SK-N-SH (cell line): ENCODE results near the gene PFKFB2. TPM values are rescaled to one million over a fixed set of nuclear protein-coding genes. Genes with fewer than 3 reads are reported as not detected.

Experiments used
- CTCF ChIA-PET: fragments of 300-600, 350-600 bp; formaldehyde crosslinking; extraction: SDS; loops from one replicate; lab custom pipeline; 2021; lab: Yijun Ruan, JAX
- POLR2A ChIA-PET: fragments of 350-600 bp; sonication (Branson Sonifier 250); formaldehyde crosslinking; extraction: SDS; loops from one replicate; lab custom pipeline; 2020; ENCODE audit warnings: antibody characterized with exemption, inconsistent platforms; lab: Yijun Ruan, JAX
- DNase-seq: peaks from one replicate; pipeline ENCODE4 v3.0.0; 2012
- H2AFZ ChIP-seq: fragments of 200-600 bp; sonication (generic); 2 replicates; pipeline ENCODE4 v1.8.1; 2016; ENCODE audit warnings: antibody characterized with exemption, mild to moderate bottlenecking, low read depth
- H3F3A ChIP-seq: fragments of 200-600 bp; sonication (generic); replicated peaks from 2 replicates; pipeline ENCODE3; 2016; ENCODE audit warnings: antibody characterized with exemption, mild to moderate bottlenecking; ENCODE audit not compliant: insufficient read depth
- H3K27ac ChIP-seq, 2 experiments: fragments of 200-500 bp in 1 of 2; fragments of 200-600 bp in 1 of 2; sonication (Bioruptor generic) in 1 of 2; sonication (generic), shearing (Covaris generic) in 1 of 2; 2 replicates each; pipeline versions ENCODE4 v1.5.1 to v1.6.1; 2014 to 2016; ENCODE audit warnings: low read depth in 2 of 2, inconsistent platforms in 1 of 2, low read length in 1 of 2, mild to moderate bottlenecking in 1 of 2, mixed read lengths in 1 of 2
- H3K27me3 ChIP-seq: fragments of 200-600 bp; sonication (generic), shearing (Covaris generic); 2 replicates; pipeline ENCODE4 v1.6.1; 2016; ENCODE audit warnings: mixed run types; ENCODE audit not compliant: insufficient read depth
- H3K36me3 ChIP-seq, 2 experiments: fragments of 200-500 bp in 1 of 2; fragments of 200-600 bp in 1 of 2; sonication (Bioruptor generic) in 1 of 2; sonication (generic) in 1 of 2; replicated peaks in 1 of 2; 2 replicates each; pipeline versions ENCODE3 to v1.5.1; 2014 to 2016; ENCODE audit warnings: low read length in 1 of 2, mild to moderate bottlenecking in 1 of 2; ENCODE audit not compliant: insufficient read depth in 2 of 2, control insufficient read depth in 1 of 2
- H3K4me1 ChIP-seq, 2 experiments: fragments of 200-500 bp in 1 of 2; fragments of 200-600 bp in 1 of 2; sonication (Bioruptor generic) in 1 of 2; sonication (generic), shearing (Covaris generic) in 1 of 2; 2 replicates each; pipeline versions ENCODE4 v1.5.1 to v1.6.1; 2014 to 2016; ENCODE audit warnings: low read depth in 1 of 2, low read length in 1 of 2, mixed run types in 1 of 2; ENCODE audit not compliant: insufficient read depth in 2 of 2, control insufficient read depth in 1 of 2
- H3K4me2 ChIP-seq: fragments of 200-600 bp; sonication (generic), shearing (Covaris generic); 2 replicates; pipeline ENCODE4 v1.6.1; 2017; ENCODE audit warnings: mixed run types
- H3K4me3 ChIP-seq, 2 experiments: fragments of 200-500 bp in 1 of 2; fragments of 200-600 bp in 1 of 2; sonication (Bioruptor generic) in 1 of 2; sonication (generic), shearing (Covaris generic) in 1 of 2; 2 replicates each; pipeline versions ENCODE4 v1.5.1 to v1.8.1; 2014 to 2016; ENCODE audit warnings: low read depth in 2 of 2, inconsistent platforms in 1 of 2, low read length in 1 of 2, mild to moderate bottlenecking in 1 of 2, mixed read lengths in 1 of 2, moderate library complexity in 1 of 2
- H3K79me2 ChIP-seq: fragments of 200-600 bp; sonication (generic); 2 replicates; pipeline ENCODE4 v1.8.1; 2017; ENCODE audit warnings: mild to moderate bottlenecking; ENCODE audit not compliant: insufficient read depth
- H3K9ac ChIP-seq: fragments of 200-600 bp; sonication (generic); 2 replicates; pipeline ENCODE4 v1.6.1; 2017; ENCODE audit warnings: mixed run types
- H3K9me2 ChIP-seq: fragments of 200-600 bp; sonication (generic); 2 replicates; pipeline ENCODE4 v1.6.1; 2017; ENCODE audit warnings: mixed run types
- H3K9me3 ChIP-seq: fragments of 200-600 bp; sonication (generic); 2 replicates; pipeline ENCODE4 v1.6.1; 2017; ENCODE audit warnings: mixed run types, mild to moderate bottlenecking, moderate library complexity
- H4K20me1 ChIP-seq: fragments of 200-600 bp; sonication (generic); 2 replicates; pipeline ENCODE4 v1.6.1; 2017; ENCODE audit warnings: mild to moderate bottlenecking, mixed run types; ENCODE audit not compliant: insufficient read depth
- CHD2 ChIP-seq: fragments of 150-350 bp; IDR thresholded peaks from 2 replicates; pipeline ENCODE4 v1.6.1; 2018; ENCODE audit warnings: low read length; ENCODE audit not compliant: partially characterized antibody
- ELF1 ChIP-seq: IDR thresholded peaks from 2 replicates; pipeline ENCODE4 v1.4.0; 2012
- EP300 ChIP-seq, 2 experiments: IDR thresholded peaks; 2 replicates each; pipeline versions ENCODE4 v1.4.0 to v1.6.1; 2012; ENCODE audit warnings: borderline replicate concordance in 1 of 2, low read depth in 1 of 2, low read length in 1 of 2
- FOSL2 ChIP-seq: IDR thresholded peaks from 2 replicates; pipeline ENCODE4 v1.4.0; 2012; ENCODE audit warnings: low read depth, mild to moderate bottlenecking, moderate library complexity, borderline replicate concordance
- GABPA ChIP-seq: IDR thresholded peaks from 2 replicates; pipeline ENCODE4 v1.4.0; 2012; ENCODE audit warnings: low read depth, mild to moderate bottlenecking
- GATA2 ChIP-seq: sonication (generic); formaldehyde crosslinking; IDR thresholded peaks from 2 replicates; pipeline ENCODE4 v1.5.0; 2020; ENCODE audit warnings: mild to moderate bottlenecking, missing genetic modification reagents
- RCOR1 ChIP-seq: fragments of 150-350 bp; IDR thresholded peaks from 2 replicates; pipeline ENCODE4 v1.6.1; 2017; ENCODE audit warnings: antibody characterized with exemption, low read length
- WGBS: methylation state at CpG from one replicate; pipeline ENCODE4 v1.1.6; 2017; ENCODE audit warnings: low lambda C conversion rate; 5-methylcytosine and 5-hydroxymethylcytosine counted together
- polyA plus RNA-seq, 3 experiments: library from polyadenylated mRNA; depleted of rRNA; stranded (reverse); fragments of >200 nt; gene quantifications; 2 replicates each; pipeline ENCODE4 v1.2.3, GENCODE V29; 2012
- TF ChIP-seq, protein P1 (sequence below): IDR thresholded peaks from 2 replicates; pipeline ENCODE4 v1.4.0; 2012; ENCODE audit warnings: low read depth, borderline replicate concordance
- TF ChIP-seq, protein P2 (sequence below): IDR thresholded peaks from 2 replicates; pipeline ENCODE4 v1.4.0; 2012; ENCODE audit warnings: low read depth, borderline replicate concordance
- TF ChIP-seq, protein P3 (sequence below): fragments of 150-350 bp; IDR thresholded peaks from 2 replicates; pipeline ENCODE4 v1.6.1; 2017; ENCODE audit warnings: antibody characterized with exemption, low read length, low read depth, borderline replicate concordance

Gene PFKFB2
- polyA plus RNA-seq, 1 of the 3 experiments (the other 2 are of a cell fraction), result 1.8 TPM

DNA sequence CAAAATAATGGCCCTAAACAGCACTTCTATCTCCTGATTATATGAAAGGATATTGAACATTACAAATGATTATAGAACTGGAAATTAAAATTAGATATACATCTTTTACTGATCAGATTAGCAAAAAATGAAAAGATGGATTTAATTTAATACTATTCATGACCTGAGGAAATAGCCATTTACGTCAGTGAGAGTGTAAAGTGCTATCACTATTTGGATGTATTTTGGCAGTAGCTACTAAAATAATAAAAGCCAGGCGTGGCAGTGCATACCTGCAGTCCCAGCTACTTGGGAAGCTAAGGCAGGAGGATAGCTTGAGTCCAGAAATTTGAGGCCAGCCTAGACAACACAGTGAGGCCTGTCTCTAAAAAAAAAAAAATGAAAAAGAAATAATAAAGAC lies 40.9 kb downstream of the PFKFB2 start:
- Histone ChIP-seq H2AFZ (no peak overlapping the region), H3K4me3 (no peak overlapping the region), H3K27me3 (peaks cover 44% of the 10 kb centered on the region; the same call in 1 of the 2 replicates), H3K9me2 (no peaks in the 10 kb centered on the region), H3K9me3 (no peaks in the 10 kb centered on the region), H3K4me1 (no peaks in the 10 kb centered on the region), H3K27ac (no peak overlapping the region), H3F3A (no peaks in the 10 kb centered on the region), H3K4me2 (no peak overlapping the region), H3K9ac (no peak overlapping the region), H4K20me1 (no peaks in the 10 kb centered on the region), H3K79me2 (no peaks in the 10 kb centered on the region), H3K36me3 (no peaks in the 10 kb centered on the region)
- TF ChIP-seq CHD2 (no peak), EP300 (IDR thresholded peaks at IDR 0.05; ENCODE audit: borderline replicate concordance in 1 of 2, low read depth in 1 of 2, low read length in 1 of 2) (no peak), RCOR1 (no peak)
- TF ChIP-seq, protein P1, sequence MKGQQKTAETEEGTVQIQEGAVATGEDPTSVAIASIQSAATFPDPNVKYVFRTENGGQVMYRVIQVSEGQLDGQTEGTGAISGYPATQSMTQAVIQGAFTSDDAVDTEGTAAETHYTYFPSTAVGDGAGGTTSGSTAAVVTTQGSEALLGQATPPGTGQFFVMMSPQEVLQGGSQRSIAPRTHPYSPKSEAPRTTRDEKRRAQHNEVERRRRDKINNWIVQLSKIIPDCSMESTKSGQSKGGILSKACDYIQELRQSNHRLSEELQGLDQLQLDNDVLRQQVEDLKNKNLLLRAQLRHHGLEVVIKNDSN, result no peak
- DNase-seq, result no peak
- ChIA-PET CTCF (interaction anchor here (1.4 to 1.6 kb wide), 3 partner anchors 10 to 359 kb away, joined by 3 to 5 read pairs (median 4); no protein-coding TSS in a partner anchor), POLR2A (no interaction called here)
- WGBS, result 8% methylated on average over 2 of the region's 2 CpGs

DNA sequence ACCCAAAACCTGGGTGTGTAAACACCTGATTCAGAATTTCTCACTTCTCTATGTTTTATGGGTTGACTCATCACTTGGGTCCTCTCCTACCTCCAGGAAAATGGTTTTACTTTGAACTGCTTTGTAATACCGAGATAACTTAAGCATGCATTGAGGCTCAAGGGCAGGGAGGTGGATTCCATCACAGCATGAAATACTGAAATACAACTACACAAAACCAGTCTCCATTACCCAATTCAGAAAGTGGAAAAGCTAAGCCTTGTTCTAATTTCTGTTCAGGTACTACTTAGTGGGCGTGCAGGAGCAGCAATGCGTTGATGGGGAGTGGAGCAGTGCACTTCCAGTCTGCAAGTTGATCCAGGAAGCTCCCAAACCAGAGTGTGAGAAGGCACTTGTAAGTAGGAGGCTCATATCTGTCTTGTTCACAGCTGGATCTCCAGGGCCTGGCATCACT lies 44.8 kb downstream of the PFKFB2 start:
- no peaks in the 10 kb centered on the region for H3K36me3 ChIP-seq
- WGBS, result 0% methylated on average over 3 of the region's 3 CpGs
- H4K20me1 ChIP-seq, result no peaks in the 10 kb centered on the region
- H3K9me3 ChIP-seq, result no peaks in the 10 kb centered on the region; the same call in 1 of the 2 replicates
- no peak overlapping the region for H3K4me2 ChIP-seq
- ChIA-PET CTCF (interaction anchor here (1.1 kb wide), 1 partner anchor 14 kb away, joined by 4 read pairs; no protein-coding TSS in a partner anchor), POLR2A (no interaction called here)
- no peak overlapping the region for H2AFZ ChIP-seq
- no peak overlapping the region for H3K4me3 ChIP-seq
- H3K27ac ChIP-seq, result no peak overlapping the region
- H3K27me3 ChIP-seq, result peaks cover 25% of the 10 kb centered on the region; the same call in 1 of the 2 replicates
- no peak overlapping the region for H3K9ac ChIP-seq
- H3F3A ChIP-seq, result no peaks in the 10 kb centered on the region
- H3K4me1 ChIP-seq, result no peaks in the 10 kb centered on the region
- H3K79me2 ChIP-seq, result no peaks in the 10 kb centered on the region
- TF ChIP-seq FOSL2, result no peak
- TF ChIP-seq GABPA, result no peak
- TF ChIP-seq GATA2 (CRISPR knock-in tag), result no peak
- no peak for TF ChIP-seq CHD2
- TF ChIP-seq, protein P2, sequence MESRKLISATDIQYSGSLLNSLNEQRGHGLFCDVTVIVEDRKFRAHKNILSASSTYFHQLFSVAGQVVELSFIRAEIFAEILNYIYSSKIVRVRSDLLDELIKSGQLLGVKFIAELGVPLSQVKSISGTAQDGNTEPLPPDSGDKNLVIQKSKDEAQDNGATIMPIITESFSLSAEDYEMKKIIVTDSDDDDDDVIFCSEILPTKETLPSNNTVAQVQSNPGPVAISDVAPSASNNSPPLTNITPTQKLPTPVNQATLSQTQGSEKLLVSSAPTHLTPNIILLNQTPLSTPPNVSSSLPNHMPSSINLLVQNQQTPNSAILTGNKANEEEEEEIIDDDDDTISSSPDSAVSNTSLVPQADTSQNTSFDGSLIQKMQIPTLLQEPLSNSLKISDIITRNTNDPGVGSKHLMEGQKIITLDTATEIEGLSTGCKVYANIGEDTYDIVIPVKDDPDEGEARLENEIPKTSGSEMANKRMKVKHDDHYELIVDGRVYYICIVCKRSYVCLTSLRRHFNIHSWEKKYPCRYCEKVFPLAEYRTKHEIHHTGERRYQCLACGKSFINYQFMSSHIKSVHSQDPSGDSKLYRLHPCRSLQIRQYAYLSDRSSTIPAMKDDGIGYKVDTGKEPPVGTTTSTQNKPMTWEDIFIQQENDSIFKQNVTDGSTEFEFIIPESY, result no peak
- TF ChIP-seq, protein P3, sequence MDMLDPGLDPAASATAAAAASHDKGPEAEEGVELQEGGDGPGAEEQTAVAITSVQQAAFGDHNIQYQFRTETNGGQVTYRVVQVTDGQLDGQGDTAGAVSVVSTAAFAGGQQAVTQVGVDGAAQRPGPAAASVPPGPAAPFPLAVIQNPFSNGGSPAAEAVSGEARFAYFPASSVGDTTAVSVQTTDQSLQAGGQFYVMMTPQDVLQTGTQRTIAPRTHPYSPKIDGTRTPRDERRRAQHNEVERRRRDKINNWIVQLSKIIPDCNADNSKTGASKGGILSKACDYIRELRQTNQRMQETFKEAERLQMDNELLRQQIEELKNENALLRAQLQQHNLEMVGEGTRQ, result no peak
- TF ChIP-seq ELF1, result no peak
- TF ChIP-seq, protein P1, result no peak
- TF ChIP-seq, all 33 proteins: peak for 0
- DNase-seq, result no peak
- no peaks in the 10 kb centered on the region for H3K9me2 ChIP-seq
